Cardiac septum (tissue), 1 donor: Measurements from ENCODE around the gene OR6B1. TPM values are rescaled to one million over a fixed set of nuclear protein-coding genes. Genes with fewer than 3 reads are reported as not detected.
"Not testable (repeated sequence)": the region's sequence is repeated elsewhere in the genome, so short reads cannot be mapped to it uniquely, and the experiment has no call there.

ENCODE experiments used
- DNase-seq: peaks from one replicate; pipeline ENCODE4 v3.0.0-alpha.2; 2020; ENCODE audit warnings: low spot score
- intact Hi-C: fragments of 100-400 bp; cut with DNase I; formaldehyde crosslinking; loops from one replicate; pipeline ENCODE4 v1.14.0; 2022
- total RNA-seq: library from RNA; stranded (reverse); fragmentation: NEBNext Ultra II Directional; extraction: Animal tissue kit (Norgen Biotek cat#: 25700); gene quantifications from one replicate; pipeline ENCODE4 v1.2.1, GENCODE V29; 2021
- donor health status: DM: no; HTN: no; CAD: no.

The OR6B1 gene
- total RNA-seq, 1 donor from 2014 or later = not detected

GRCh38 chr7:144032985-144033709 lies 33.0 kb downstream of the OR6B1 start:
- intact Hi-C loops = no loop called here
- no peak for DNase-seq

GRCh38 chr7:144035385-144035784 lies 35.3 kb downstream of the OR6B1 start:
- intact Hi-C loops = no loop called here
- no peak for DNase-seq

- intact Hi-C loops = no loop called here
- DNase-seq = no peak
Observed at GRCh38 chr7:144036302-144036885, 36.3 kb downstream of the OR6B1 start.

- intact Hi-C loops = no loop called here
- DNase-seq = no peak
Observed at GRCh38 chr7:144037414-144038035, 37.4 kb downstream of the OR6B1 start.

GRCh38 chr7:144038887-144039286 lies 38.8 kb downstream of the OR6B1 start:
- no peak for DNase-seq
- intact Hi-C loops = no loop called here

- intact Hi-C loops = no loop called here
- DNase-seq = no peak
Observed at GRCh38 chr7:144048648-144049047, 48.5 kb downstream of the OR6B1 start, which contains the start of gene OR2A5. OR2A5 (plus strand) TSS chr7:144048948; CDS start chr7:144050402, 1,454 bp downstream.

- intact Hi-C loops = no loop called here
- DNase-seq = no peak
Observed at GRCh38 chr7:144049491-144049890, 49.4 kb downstream of the OR6B1 start.

- DNase-seq = no peak
- intact Hi-C loops = no loop called here
Observed at GRCh38 chr7:144050093-144050492, 50.0 kb downstream of the OR6B1 start.

GRCh38 chr7:144050884-144051283 lies 50.8 kb downstream of the OR6B1 start:
- intact Hi-C loops, DNase-seq: not testable (repeated sequence)

GRCh38 chr7:144057954-144058353 lies 57.8 kb downstream of the OR6B1 start:
- intact Hi-C loops = no loop called here
- DNase-seq = no peak

Other genes starting within 250 kb of the OR6B1 start
- not detected for gene CTAGE6, start 242.6 kb upstream of the OR6B1 start, total RNA-seq
- 46.3 TPM for gene TCAF1, start 98.1 kb upstream of the OR6B1 start, total RNA-seq
- gene OR2F2, start 65.1 kb upstream of the OR6B1 start, total RNA-seq = not detected
- not detected for gene OR2F1, start 45.5 kb upstream of the OR6B1 start, total RNA-seq
- gene OR2A5, start 48.6 kb downstream of the OR6B1 start, total RNA-seq = not detected
- gene OR2A25, start 69.5 kb downstream of the OR6B1 start, total RNA-seq = not detected
- not detected for gene OR2A12, start 86.0 kb downstream of the OR6B1 start, total RNA-seq
- gene OR2A2, start 109.3 kb downstream of the OR6B1 start, total RNA-seq = not detected
- gene OR2A14, start 122.9 kb downstream of the OR6B1 start, total RNA-seq = not detected
- gene CTAGE4, start 183.1 kb downstream of the OR6B1 start, total RNA-seq = 0.24 TPM
- 0.57 TPM for gene ARHGEF35, start 195.5 kb downstream of the OR6B1 start, total RNA-seq
- not detected for gene OR2A42, start 239.3 kb downstream of the OR6B1 start, total RNA-seq